H1 (cell line): ENCODE measurements around the gene GALNTL6. TPM values are rescaled to one million over a fixed set of nuclear protein-coding genes. Genes with fewer than 3 reads are reported as not detected.

Experiments
- CTCF ChIA-PET: fragments of 300-600 bp; sonication (Branson Sonifier 250); formaldehyde crosslinking; loops from one replicate; lab custom pipeline; 2021; ENCODE audit not compliant: partially characterized antibody; lab: Charles Lee
- POLR2A ChIA-PET: fragments of 300-600 bp; sonication (Branson Sonifier 250); formaldehyde crosslinking; loops from one replicate; lab custom pipeline; 2021; ENCODE audit warnings: inconsistent platforms; ENCODE audit not compliant: partially characterized antibody; lab: Charles Lee
- DNase-seq, 2 experiments: peaks; one replicate each; pipeline versions ENCODE4 v3.0.0 to v3.0.0-alpha.2; 2010 to 2022; ENCODE audit warnings: low spot score in 2 of 2, low read depth in 1 of 2, mixed read lengths in 1 of 2
- FAIRE-seq: peaks from 2 replicates; lab custom pipeline; 2011; peaks lifted over from hg19 to GRCh38; lab: Jason Lieb, UNC
- H2AFZ ChIP-seq: 2 replicates; pipeline ENCODE4 v1.8.1; 2012; ENCODE audit warnings: low read length, inconsistent platforms
- H2AK5ac ChIP-seq: 2 replicates; pipeline ENCODE4 v1.6.1; 2013; ENCODE audit warnings: low read depth, low read length
- H2BK120ac ChIP-seq: replicated peaks from 2 replicates; pipeline ENCODE3; 2013; ENCODE audit warnings: low read depth, low read length, inconsistent platforms
- H2BK12ac ChIP-seq: 2 replicates; pipeline ENCODE4 v1.6.1; 2013; ENCODE audit warnings: low read depth, low read length
- H2BK15ac ChIP-seq: 2 replicates; pipeline ENCODE4 v1.6.1; 2013; ENCODE audit warnings: low read length
- H2BK20ac ChIP-seq: 2 replicates; pipeline ENCODE4 v1.6.1; 2013; ENCODE audit warnings: low read length
- H2BK5ac ChIP-seq: 2 replicates; pipeline ENCODE4 v1.6.1; 2013; ENCODE audit warnings: low read depth, low read length
- H3K14ac ChIP-seq: 2 replicates; pipeline ENCODE4 v1.6.1; 2013; ENCODE audit warnings: inconsistent platforms; ENCODE audit not compliant: insufficient read length
- H3K18ac ChIP-seq: 2 replicates; pipeline ENCODE4 v1.6.1; 2013; ENCODE audit warnings: low read length; ENCODE audit errors: extremely low read depth
- H3K23ac ChIP-seq: 2 replicates; pipeline ENCODE4 v1.6.1; 2013; ENCODE audit warnings: inconsistent platforms; ENCODE audit not compliant: insufficient read length
- H3K23me2 ChIP-seq: 2 replicates; pipeline ENCODE4 v1.6.1; 2013; ENCODE audit warnings: low read depth, low read length
- H3K27ac ChIP-seq: 2 replicates; pipeline ENCODE4 v1.6.1; 2011; ENCODE audit warnings: low read depth, low read length, inconsistent platforms
- H3K27me3 ChIP-seq, 4 experiments: replicated peaks in 1 of 4; 1 replicate in 1 of 4; 2 replicates in 3 of 4; pipeline versions ENCODE4 v1.6.1 to v1.8.1; 2011 to 2013; ENCODE audit warnings: low read length in 3 of 4, mild to moderate bottlenecking in 3 of 4, inconsistent platforms in 2 of 4, mixed read lengths in 2 of 4, moderate library complexity in 1 of 4; ENCODE audit not compliant: control insufficient read depth in 3 of 4, insufficient read depth in 3 of 4; ENCODE audit errors: extremely low read depth in 1 of 4
- H3K36me3 ChIP-seq, 4 experiments: 2 replicates each; pipeline versions ENCODE4 v1.6.1 to v1.8.1; 2011 to 2013; ENCODE audit warnings: mild to moderate bottlenecking in 4 of 4, low read length in 3 of 4, moderate library complexity in 2 of 4, control low read depth in 1 of 4, inconsistent platforms in 1 of 4; ENCODE audit not compliant: insufficient read depth in 4 of 4, control insufficient read depth in 2 of 4
- H3K4ac ChIP-seq: replicated peaks from 2 replicates; pipeline ENCODE3; 2013; ENCODE audit warnings: low read length, low read depth, mixed read lengths, inconsistent platforms; ENCODE audit not compliant: insufficient read length
- H3K4me1 ChIP-seq, 4 experiments: replicated peaks in 1 of 4; 1 replicate in 1 of 4; 2 replicates in 3 of 4; pipeline versions ENCODE4 v1.6.1 to v1.8.1; 2011 to 2013; ENCODE audit warnings: low read length in 3 of 4, inconsistent platforms in 2 of 4, mixed read lengths in 1 of 4; ENCODE audit not compliant: insufficient read depth in 4 of 4, control insufficient read depth in 3 of 4
- H3K4me2 ChIP-seq, 2 experiments: 2 replicates each; pipeline versions ENCODE4 v1.6.1 to v1.8.1; 2011 to 2013; ENCODE audit warnings: low read depth in 2 of 2, low read length in 2 of 2, control low read depth in 1 of 2, inconsistent platforms in 1 of 2, mild to moderate bottlenecking in 1 of 2; ENCODE audit not compliant: insufficient read depth in 1 of 2
- H3K4me3 ChIP-seq, 4 experiments: fragments of 200-600, 300-600 bp in 1 of 4; sonication (generic), shearing (Covaris generic), sonication (Bioruptor Twin) in 1 of 4; 2 replicates each; pipeline versions ENCODE4 v1.5.1 to v1.8.1; 2011 to 2016; ENCODE audit warnings: low read length in 4 of 4, low read depth in 3 of 4, control low read depth in 2 of 4, inconsistent platforms in 2 of 4, mild to moderate bottlenecking in 2 of 4, mixed read lengths in 1 of 4, moderate library complexity in 1 of 4; ENCODE audit not compliant: insufficient read depth in 2 of 4; ENCODE audit errors: extremely low read depth in 1 of 4
- H3K56ac ChIP-seq: replicated peaks from 2 replicates; pipeline ENCODE3; 2013; ENCODE audit warnings: low read depth, mild to moderate bottlenecking, mixed read lengths, low read length, inconsistent platforms; ENCODE audit not compliant: insufficient read length
- H3K79me1 ChIP-seq: 2 replicates; pipeline ENCODE4 v1.6.1; 2013; ENCODE audit warnings: low read depth, low read length, control low read depth
- H3K79me2 ChIP-seq, 2 experiments: 2 replicates each; pipeline versions ENCODE4 v1.6.1 to v1.8.1; 2012 to 2013; ENCODE audit warnings: low read length in 2 of 2, mild to moderate bottlenecking in 2 of 2, inconsistent platforms in 1 of 2; ENCODE audit not compliant: insufficient read depth in 2 of 2, control insufficient read depth in 1 of 2
- H3K9ac ChIP-seq, 4 experiments: replicated peaks in 1 of 4; 1 replicate in 1 of 4; 2 replicates in 3 of 4; pipeline versions ENCODE4 v1.6.1 to v1.8.1; 2011 to 2013; ENCODE audit warnings: low read depth in 3 of 4, low read length in 3 of 4, control low read depth in 2 of 4, mild to moderate bottlenecking in 2 of 4, moderate library complexity in 2 of 4, inconsistent platforms in 1 of 4; ENCODE audit errors: extremely low read depth in 1 of 4
- H3K9me3 ChIP-seq, 2 experiments: 2 replicates each; pipeline versions ENCODE4 v1.6.1 to v1.8.1; 2012 to 2013; ENCODE audit warnings: mild to moderate bottlenecking in 2 of 2, moderate library complexity in 2 of 2, control low read depth in 1 of 2, inconsistent platforms in 1 of 2, low read depth in 1 of 2, low read length in 1 of 2, mixed read lengths in 1 of 2; ENCODE audit not compliant: insufficient read depth in 2 of 2
- H4K20me1 ChIP-seq, 2 experiments: replicated peaks in 1 of 2; 2 replicates each; pipeline versions ENCODE3 to v1.8.1; 2011 to 2013; ENCODE audit warnings: inconsistent platforms in 2 of 2, low read length in 2 of 2, mild to moderate bottlenecking in 1 of 2; ENCODE audit not compliant: insufficient read depth in 2 of 2, control insufficient read depth in 1 of 2
- H4K5ac ChIP-seq: 2 replicates; pipeline ENCODE4 v1.6.1; 2013; ENCODE audit warnings: low read length, low read depth, mixed read lengths, inconsistent platforms; ENCODE audit not compliant: insufficient read length
- H4K8ac ChIP-seq: 2 replicates; pipeline ENCODE4 v1.8.0; 2013; ENCODE audit warnings: mild to moderate bottlenecking, moderate library complexity, low read length, inconsistent platforms; ENCODE audit not compliant: insufficient read depth; ENCODE audit errors: extremely low read depth
- H4K91ac ChIP-seq: replicated peaks from 2 replicates; pipeline ENCODE3; 2013; ENCODE audit warnings: low read length, mixed read lengths, inconsistent platforms; ENCODE audit not compliant: insufficient read length
- CTBP2 ChIP-seq: IDR thresholded peaks from 2 replicates; pipeline ENCODE4 v1.7.0; 2011; ENCODE audit warnings: borderline replicate concordance, mild to moderate bottlenecking, moderate library complexity, mixed read lengths, low read length; ENCODE audit not compliant: insufficient read depth, insufficient read length
- JUN ChIP-seq: IDR thresholded peaks from 2 replicates; pipeline ENCODE4 v1.6.1; 2011; ENCODE audit warnings: low read depth, mild to moderate bottlenecking, improper control_type of control experiment, low read length
- MAFK ChIP-seq: IDR thresholded peaks from 2 replicates; pipeline ENCODE4 v1.6.1; 2012; ENCODE audit warnings: low read depth, mild to moderate bottlenecking, improper control_type of control experiment, low read length
- RBBP5 ChIP-seq: IDR thresholded peaks from 2 replicates; pipeline ENCODE4 v1.7.1; 2012; ENCODE audit warnings: low read depth, mild to moderate bottlenecking, inconsistent platforms, low read length, moderate library complexity, borderline replicate concordance
- TEAD4 ChIP-seq: IDR thresholded peaks from 2 replicates; pipeline ENCODE4 v1.6.1; 2012; ENCODE audit warnings: low read depth, low read length, inconsistent platforms, mixed read lengths
- polyA plus RNA-seq, 7 experiments: library from polyadenylated mRNA; depleted of rRNA in 3 of 7; stranded (reverse) in 5 of 7; unstranded in 2 of 7; fragments of >200 nt in 5 of 7; fragments of 200-250 nt in 2 of 7; gene quantifications; 1 replicate in 5 of 7; 2 replicates in 1 of 7; 4 replicates in 1 of 7; pipeline versions ENCODE4 v1.2.1 to v1.2.3, GENCODE V29; 2011 to 2013; ENCODE audit warnings: missing spikeins in 2 of 7, mixed read lengths in 2 of 7
- total RNA-seq: library from RNA; stranded (reverse); fragmentation: NEBNext Ultra II Directional; extraction: Animal tissue kit (Norgen Biotek cat#: 25700); gene quantifications from 2 replicates; pipeline ENCODE4 v1.2.1, GENCODE V29; 2021
- TF ChIP-seq, protein P1 (sequence below): IDR thresholded peaks from 2 replicates; pipeline ENCODE4 v1.6.1; 2012; ENCODE audit warnings: inconsistent platforms
- TF ChIP-seq, protein P2 (sequence below): IDR thresholded peaks from 2 replicates; pipeline ENCODE4 v1.6.1; 2011; ENCODE audit warnings: low read depth, mild to moderate bottlenecking, low read length; ENCODE audit not compliant: insufficient read depth

The GALNTL6 gene
- total and polyA plus RNA-seq, 2 of the 8 experiments (the other 6 are each of a cell fraction or from before 2014, with no cell fraction given), result 0.03 to 0.32 TPM

DNA sequence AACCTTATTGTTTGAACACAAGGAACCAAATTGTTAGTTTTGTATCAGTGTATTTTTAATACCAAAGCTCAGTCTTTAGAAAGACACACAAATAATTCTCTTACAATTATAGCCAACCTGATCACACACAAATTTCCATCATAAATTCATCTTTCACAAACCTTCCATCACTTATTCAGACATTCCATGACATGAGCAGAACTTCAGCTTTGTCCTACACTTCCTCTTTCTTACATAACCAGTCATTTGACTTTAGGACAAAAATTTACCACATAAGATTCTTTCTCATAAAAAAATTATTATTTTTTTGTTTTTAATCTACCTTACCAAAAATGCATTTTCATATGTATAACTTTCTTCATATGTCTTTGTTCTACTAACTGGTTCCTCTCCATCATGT lies 312.2 kb downstream of the GALNTL6 start:
- no peak overlapping the region for H3K23ac ChIP-seq
- no peak for DNase-seq
- ChIA-PET CTCF (no interaction called here), POLR2A (no interaction called here)
- H3K14ac ChIP-seq, result no peak overlapping the region
- no peaks in the 10 kb centered on the region for H3K4me1 ChIP-seq
- no peak overlapping the region for H2BK12ac ChIP-seq
- no peak overlapping the region for H2BK20ac ChIP-seq
- H3K79me2 ChIP-seq, result no peaks in the 10 kb centered on the region
- H2BK120ac ChIP-seq, result no peak overlapping the region
- no peak overlapping the region for H3K56ac ChIP-seq
- no peak overlapping the region for H2BK5ac ChIP-seq
- H4K8ac ChIP-seq, result no peak overlapping the region
- no peaks in the 10 kb centered on the region; the same call in 1 of the 2 replicates for H3K23me2 ChIP-seq
- no peak overlapping the region for H4K91ac ChIP-seq
- TF ChIP-seq, protein P1, sequence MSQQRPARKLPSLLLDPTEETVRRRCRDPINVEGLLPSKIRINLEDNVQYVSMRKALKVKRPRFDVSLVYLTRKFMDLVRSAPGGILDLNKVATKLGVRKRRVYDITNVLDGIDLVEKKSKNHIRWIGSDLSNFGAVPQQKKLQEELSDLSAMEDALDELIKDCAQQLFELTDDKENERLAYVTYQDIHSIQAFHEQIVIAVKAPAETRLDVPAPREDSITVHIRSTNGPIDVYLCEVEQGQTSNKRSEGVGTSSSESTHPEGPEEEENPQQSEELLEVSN, result no peak
- TF ChIP-seq, protein P2, sequence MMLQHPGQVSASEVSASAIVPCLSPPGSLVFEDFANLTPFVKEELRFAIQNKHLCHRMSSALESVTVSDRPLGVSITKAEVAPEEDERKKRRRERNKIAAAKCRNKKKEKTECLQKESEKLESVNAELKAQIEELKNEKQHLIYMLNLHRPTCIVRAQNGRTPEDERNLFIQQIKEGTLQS, result no peak
- no peak for TF ChIP-seq MAFK
- TF ChIP-seq RBBP5, result no peak
- TF ChIP-seq TEAD4, result no peak
- no peak for TF ChIP-seq CTBP2
- TF ChIP-seq JUN, result no peak
- H3K4me3 ChIP-seq, result no peak overlapping the region
- no peak overlapping the region for H2BK15ac ChIP-seq
- no peaks in the 10 kb centered on the region for H3K79me1 ChIP-seq
- no peaks in the 10 kb centered on the region for H3K9me3 ChIP-seq
- H2AK5ac ChIP-seq, result no peak overlapping the region
- H3K9ac ChIP-seq, result no peak overlapping the region
- H4K5ac ChIP-seq, result no peak overlapping the region
- FAIRE-seq, result no peak
- no peaks in the 10 kb centered on the region for H3K27me3 ChIP-seq
- no peaks in the 10 kb centered on the region for H3K36me3 ChIP-seq
- no peak overlapping the region for H3K27ac ChIP-seq
- H4K20me1 ChIP-seq, result no peaks in the 10 kb centered on the region
- no peak overlapping the region for H3K4me2 ChIP-seq
- H3K18ac ChIP-seq, result no peak overlapping the region
- no peak overlapping the region for H3K4ac ChIP-seq
- H2AFZ ChIP-seq, result no peak overlapping the region
